ENCODE measurements around the gene PPIF.

PPIF gene

GRCh38 chr10:79381804-79382221, 34.5 kb downstream of the PPIF start (continued):
- no peak for TF ChIP-seq ZNF114 (tag by site-specific recombination; IDR thresholded peaks at IDR 0.05)
- no peak for TF ChIP-seq ZNF580 (tag by site-specific recombination; IDR thresholded peaks at IDR 0.05)
- no peak for TF ChIP-seq ZSCAN23 (tag by site-specific recombination; IDR thresholded peaks at IDR 0.05)
- TF ChIP-seq ZNF692 (tag by site-specific recombination; IDR thresholded peaks at IDR 0.05), result peak; percentile 79
- peak; percentile 99 for TF ChIP-seq GLIS1 (tag by site-specific recombination; IDR thresholded peaks at IDR 0.05)
- peak; percentile 90 for TF ChIP-seq ZBTB17 (tag by site-specific recombination; IDR thresholded peaks at IDR 0.05)
- TF ChIP-seq SP7 (tag by site-specific recombination; IDR thresholded peaks at IDR 0.05), result 0 out of 2 replicates have a peak, but pooled peaks have one; percentile 47
- TF ChIP-seq ZXDB (tag by site-specific recombination; IDR thresholded peaks at IDR 0.05), result no peak
- no peak; the same call in 1 of the 2 replicates for TF ChIP-seq ZNF600 (tag by site-specific recombination; IDR thresholded peaks at IDR 0.05)
- TF ChIP-seq ZNF24 (tag by site-specific recombination; IDR thresholded peaks at IDR 0.05), result no peak
- TF ChIP-seq ZIC2 (tag by site-specific recombination; IDR thresholded peaks at IDR 0.05), result peak; percentile 98
- TF ChIP-seq, protein P1, sequence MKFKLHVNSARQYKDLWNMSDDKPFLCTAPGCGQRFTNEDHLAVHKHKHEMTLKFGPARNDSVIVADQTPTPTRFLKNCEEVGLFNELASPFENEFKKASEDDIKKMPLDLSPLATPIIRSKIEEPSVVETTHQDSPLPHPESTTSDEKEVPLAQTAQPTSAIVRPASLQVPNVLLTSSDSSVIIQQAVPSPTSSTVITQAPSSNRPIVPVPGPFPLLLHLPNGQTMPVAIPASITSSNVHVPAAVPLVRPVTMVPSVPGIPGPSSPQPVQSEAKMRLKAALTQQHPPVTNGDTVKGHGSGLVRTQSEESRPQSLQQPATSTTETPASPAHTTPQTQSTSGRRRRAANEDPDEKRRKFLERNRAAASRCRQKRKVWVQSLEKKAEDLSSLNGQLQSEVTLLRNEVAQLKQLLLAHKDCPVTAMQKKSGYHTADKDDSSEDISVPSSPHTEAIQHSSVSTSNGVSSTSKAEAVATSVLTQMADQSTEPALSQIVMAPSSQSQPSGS (tag by site-specific recombination; IDR thresholded peaks at IDR 0.05; ENCODE audit: low read depth), result peak; percentile 62; the same call in 1 of the 2 replicates
- no peak for TF ChIP-seq ZNF211 (tag by site-specific recombination; IDR thresholded peaks at IDR 0.05; ENCODE audit: low read depth)
- TF ChIP-seq, protein P2, sequence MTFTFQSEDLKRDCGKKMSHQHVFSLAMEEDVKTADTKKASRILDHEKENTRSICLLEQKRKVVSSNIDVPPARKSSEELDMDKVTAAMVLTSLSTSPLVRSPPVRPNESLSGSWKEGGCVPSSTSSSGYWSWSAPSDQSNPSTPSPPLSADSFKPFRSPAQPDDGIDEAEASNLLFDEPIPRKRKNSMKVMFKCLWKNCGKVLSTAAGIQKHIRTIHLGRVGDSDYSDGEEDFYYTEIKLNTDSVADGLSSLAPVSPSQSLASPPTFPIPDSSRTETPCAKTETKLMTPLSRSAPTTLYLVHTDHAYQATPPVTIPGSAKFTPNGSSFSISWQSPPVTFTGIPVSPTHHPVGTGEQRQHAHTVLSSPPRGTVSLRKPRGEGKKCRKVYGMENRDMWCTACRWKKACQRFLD (tag by site-specific recombination; IDR thresholded peaks at IDR 0.05), result no peak
- peak; percentile 51; the same call in 1 of the 2 replicates for TF ChIP-seq ZBTB21 (tag by site-specific recombination; IDR thresholded peaks at IDR 0.05)
- TF ChIP-seq, protein P3, sequence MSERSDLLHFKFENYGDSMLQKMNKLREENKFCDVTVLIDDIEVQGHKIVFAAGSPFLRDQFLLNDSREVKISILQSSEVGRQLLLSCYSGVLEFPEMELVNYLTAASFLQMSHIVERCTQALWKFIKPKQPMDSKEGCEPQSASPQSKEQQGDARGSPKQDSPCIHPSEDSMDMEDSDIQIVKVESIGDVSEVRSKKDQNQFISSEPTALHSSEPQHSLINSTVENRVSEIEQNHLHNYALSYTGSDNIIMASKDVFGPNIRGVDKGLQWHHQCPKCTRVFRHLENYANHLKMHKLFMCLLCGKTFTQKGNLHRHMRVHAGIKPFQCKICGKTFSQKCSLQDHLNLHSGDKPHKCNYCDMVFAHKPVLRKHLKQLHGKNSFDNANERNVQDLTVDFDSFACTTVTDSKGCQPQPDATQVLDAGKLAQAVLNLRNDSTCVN (tag by site-specific recombination; optimal IDR thresholded peaks at IDR 0.05), result no peak
- no peak for TF ChIP-seq SALL2 (tag by site-specific recombination; IDR thresholded peaks at IDR 0.05; ENCODE audit: borderline replicate concordance)
- peak; percentile 84 for TF ChIP-seq ZNF629 (tag by site-specific recombination; IDR thresholded peaks at IDR 0.05)
- TF ChIP-seq, protein P4, sequence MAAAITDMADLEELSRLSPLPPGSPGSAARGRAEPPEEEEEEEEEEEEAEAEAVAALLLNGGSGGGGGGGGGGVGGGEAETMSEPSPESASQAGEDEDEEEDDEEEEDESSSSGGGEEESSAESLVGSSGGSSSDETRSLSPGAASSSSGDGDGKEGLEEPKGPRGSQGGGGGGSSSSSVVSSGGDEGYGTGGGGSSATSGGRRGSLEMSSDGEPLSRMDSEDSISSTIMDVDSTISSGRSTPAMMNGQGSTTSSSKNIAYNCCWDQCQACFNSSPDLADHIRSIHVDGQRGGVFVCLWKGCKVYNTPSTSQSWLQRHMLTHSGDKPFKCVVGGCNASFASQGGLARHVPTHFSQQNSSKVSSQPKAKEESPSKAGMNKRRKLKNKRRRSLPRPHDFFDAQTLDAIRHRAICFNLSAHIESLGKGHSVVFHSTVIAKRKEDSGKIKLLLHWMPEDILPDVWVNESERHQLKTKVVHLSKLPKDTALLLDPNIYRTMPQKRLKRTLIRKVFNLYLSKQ (tag by site-specific recombination; IDR thresholded peaks at IDR 0.05; ENCODE audit: borderline replicate concordance), result no peak
- TF ChIP-seq ZNF112 (tag by site-specific recombination; IDR thresholded peaks at IDR 0.05), result no peak
- no peak for TF ChIP-seq PBX3 (CRISPR knock-in tag; IDR thresholded peaks at IDR 0.05)
- TF ChIP-seq KLF7 (tag by site-specific recombination; IDR thresholded peaks at IDR 0.05; ENCODE audit: borderline replicate concordance), result no peak
- no peak for TF ChIP-seq RBAK (tag by site-specific recombination; IDR thresholded peaks at IDR 0.05)
- TF ChIP-seq ZBTB20 (tag by site-specific recombination; IDR thresholded peaks at IDR 0.05), result peak; percentile 39; the same call in 1 of the 2 replicates
- TF ChIP-seq ZNF792 (tag by site-specific recombination; IDR thresholded peaks at IDR 0.05), result no peak
- peak; percentile 23; the same call in 1 of the 2 replicates for TF ChIP-seq ZBTB48 (tag by site-specific recombination; IDR thresholded peaks at IDR 0.05)
- TF ChIP-seq PATZ1 (tag by site-specific recombination; IDR thresholded peaks at IDR 0.05), result peak; percentile 92
- TF ChIP-seq, protein P5, sequence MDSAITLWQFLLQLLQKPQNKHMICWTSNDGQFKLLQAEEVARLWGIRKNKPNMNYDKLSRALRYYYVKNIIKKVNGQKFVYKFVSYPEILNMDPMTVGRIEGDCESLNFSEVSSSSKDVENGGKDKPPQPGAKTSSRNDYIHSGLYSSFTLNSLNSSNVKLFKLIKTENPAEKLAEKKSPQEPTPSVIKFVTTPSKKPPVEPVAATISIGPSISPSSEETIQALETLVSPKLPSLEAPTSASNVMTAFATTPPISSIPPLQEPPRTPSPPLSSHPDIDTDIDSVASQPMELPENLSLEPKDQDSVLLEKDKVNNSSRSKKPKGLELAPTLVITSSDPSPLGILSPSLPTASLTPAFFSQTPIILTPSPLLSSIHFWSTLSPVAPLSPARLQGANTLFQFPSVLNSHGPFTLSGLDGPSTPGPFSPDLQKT (IDR thresholded peaks at IDR 0.05; ENCODE audit: borderline replicate concordance, low read depth, low read length), result peak; percentile 72; the same call in 1 of the 2 replicates
- no peak for TF ChIP-seq ZNF791 (tag by site-specific recombination; IDR thresholded peaks at IDR 0.05)
